K562 (cell line): ENCODE measurements around the gene UBASH3B. TPM values are rescaled to one million over a fixed set of nuclear protein-coding genes. Genes with fewer than 3 reads are reported as not detected.

Experiments used
- ATAC-seq: fragments of 200-7000 bp; cut with Tn5 transposase; 3 replicates; pipeline ENCODE4 v1.9.1; 2020; ENCODE audit warnings: moderate library complexity
- BruUV-seq: library from RNA; stranded (reverse); fragments of 400-500 nt; replicated peaks from 2 replicates; lab custom pipeline; 2021; lab: Mats Ljungman, UMichigan
- CTCF ChIA-PET: fragments of 300-600 bp; formaldehyde crosslinking; extraction: SDS; loops from one replicate; lab custom pipeline; 2021; ENCODE audit warnings: low intra/inter-chr PET ratio; lab: Yijun Ruan, JAX
- POLR2A ChIA-PET: fragments of 300-600, 350-650 bp; sonication (Branson Sonifier 250); formaldehyde crosslinking; extraction: SDS; loops from one replicate; lab custom pipeline; 2021; ENCODE audit warnings: antibody characterized with exemption, inconsistent platforms; lab: Yijun Ruan, JAX
- DNase-seq, 4 experiments: peaks; one replicate each; pipeline versions ENCODE4 v3.0.0 to v3.0.0-alpha.2; 2011 to 2018; ENCODE audit warnings: low spot score in 3 of 4, mixed read lengths in 3 of 4; ENCODE audit errors: extremely low read depth in 1 of 4
- FAIRE-seq: peaks from 2 replicates; lab custom pipeline; 2011; peaks lifted over from hg19 to GRCh38; lab: Jason Lieb, UNC
- H2AFZ ChIP-seq: 2 replicates; pipeline ENCODE4 v1.6.0; 2011; ENCODE audit warnings: low read depth, low read length, control low read depth, inconsistent platforms
- H3K27ac ChIP-seq: fragments of 200-600 bp; 3 replicates; pipeline ENCODE4 v1.8.0; 2011; ENCODE audit warnings: low read depth, mild to moderate bottlenecking, control low read depth, inconsistent platforms, low read length, moderate library complexity, mixed read lengths; ENCODE audit errors: extremely low read depth
- H3K27me3 ChIP-seq, 2 experiments: fragments of 300-600 bp in 1 of 2; 2 replicates in 1 of 2; 3 replicates in 1 of 2; pipeline versions ENCODE4 v1.6.0 to v1.8.0; 2011; ENCODE audit warnings: inconsistent platforms in 2 of 2, low read length in 2 of 2, mild to moderate bottlenecking in 1 of 2, mixed read lengths in 1 of 2, moderate library complexity in 1 of 2; ENCODE audit not compliant: control insufficient read depth in 2 of 2, insufficient read depth in 2 of 2
- H3K36me3 ChIP-seq: fragments of 300-600 bp; 3 replicates; pipeline ENCODE4 v1.8.0; 2011; ENCODE audit warnings: mild to moderate bottlenecking, low read length, inconsistent platforms; ENCODE audit not compliant: control insufficient read depth, insufficient read depth
- H3K4me1 ChIP-seq, 2 experiments: fragments of 200-600 bp in 1 of 2; replicated peaks in 1 of 2; 2 replicates in 1 of 2; 3 replicates in 1 of 2; pipeline versions ENCODE4 v1.5.1 to v1.8.0; 2011; ENCODE audit warnings: inconsistent platforms in 2 of 2, low read length in 2 of 2, mild to moderate bottlenecking in 1 of 2, mixed read lengths in 1 of 2, moderate library complexity in 1 of 2; ENCODE audit not compliant: control insufficient read depth in 2 of 2, insufficient read depth in 2 of 2
- H3K4me2 ChIP-seq: 2 replicates; pipeline ENCODE4 v1.6.1; 2011; ENCODE audit warnings: low read length, control low read depth, inconsistent platforms, mixed read lengths; ENCODE audit not compliant: insufficient read depth
- H3K4me3 ChIP-seq: fragments of 200-600 bp; sonication (generic), shearing (Covaris generic); 2 replicates; pipeline ENCODE4 v1.5.1; 2016; ENCODE audit warnings: control low read depth, inconsistent platforms
- H3K79me2 ChIP-seq: fragments of 200-600 bp; 3 replicates; pipeline ENCODE4 v1.8.0; 2011; ENCODE audit warnings: low read length, inconsistent platforms; ENCODE audit not compliant: control insufficient read depth, insufficient read depth
- H3K9ac ChIP-seq, 2 experiments: 2 replicates each; pipeline versions ENCODE4 v1.6.0 to v1.6.1; 2011; ENCODE audit warnings: low read depth in 2 of 2, low read length in 2 of 2, control low read depth in 1 of 2, inconsistent platforms in 1 of 2, mild to moderate bottlenecking in 1 of 2, mixed read lengths in 1 of 2; ENCODE audit not compliant: insufficient read depth in 1 of 2
- H3K9me1 ChIP-seq: one replicate; pipeline ENCODE4 v1.6.0; 2011; ENCODE audit warnings: inconsistent platforms, mild to moderate bottlenecking, low read length, moderate library complexity; ENCODE audit not compliant: control insufficient read depth, insufficient read depth
- H3K9me3 ChIP-seq: replicated peaks from 2 replicates; pipeline ENCODE4 v1.5.1; 2011; ENCODE audit warnings: low read depth, low read length, inconsistent platforms; ENCODE audit not compliant: control insufficient read depth, insufficient read depth
- H4K20me1 ChIP-seq: replicated peaks from 2 replicates; pipeline ENCODE4 v1.6.1; 2011; ENCODE audit warnings: low read length, inconsistent platforms, mixed read lengths; ENCODE audit not compliant: control insufficient read depth, insufficient read depth
- DNMT1 ChIP-seq: fragments of 450-650 bp; IDR thresholded peaks from 2 replicates; pipeline ENCODE4 v1.6.1; 2016; ENCODE audit warnings: antibody characterized with exemption, mild to moderate bottlenecking
- MAFK ChIP-seq: IDR thresholded peaks from 2 replicates; pipeline ENCODE4 v1.6.1; 2011; ENCODE audit warnings: low read length, improper control_type of control experiment
- NR2F6 ChIP-seq: fragments of 450-650 bp; formaldehyde crosslinking; IDR thresholded peaks from 2 replicates; pipeline ENCODE4 v1.4.0; 2020; ENCODE audit warnings: mild to moderate bottlenecking
- SAFB ChIP-seq: fragments of 200-400 bp; formaldehyde crosslinking; IDR thresholded peaks from 2 replicates; pipeline ENCODE4 v1.6.1; 2017; ENCODE audit warnings: low read depth, low read length, borderline replicate concordance
- SMC3 ChIP-seq: conservative IDR thresholded peaks from 2 replicates; pipeline ENCODE4 v1.6.1; 2011; ENCODE audit warnings: low read depth, low read length, improper control_type of control experiment; ENCODE audit not compliant: insufficient read depth
- SRSF7 ChIP-seq: fragments of 200-400 bp; formaldehyde crosslinking; optimal IDR thresholded peaks from 2 replicates; pipeline ENCODE3; 2017; ENCODE audit warnings: mild to moderate bottlenecking, low read depth, low read length
- WGBS: fragments of 100-300 bp; shearing (Covaris generic); methylation state at CpG from one replicate; pipeline ENCODE4 v1.1.6; 2016; ENCODE audit warnings: low coverage, mixed read lengths; ENCODE audit not compliant: insufficient coverage; ENCODE audit errors: missing lambda C conversion rate; 5-methylcytosine and 5-hydroxymethylcytosine counted together
- in situ Hi-C: fragments of 300-500 bp; cut with MboI; formaldehyde crosslinking; loops from 4 replicates; pipeline ENCODE4 v1.15.0; 2018; ENCODE audit warnings: inconsistent platforms, mixed read lengths
- intact Hi-C: fragments of 100-400 bp; cut with micrococcal nuclease; formaldehyde crosslinking; loops from 2 replicates; pipeline ENCODE4 v1.14.2; 2022
- polyA plus RNA-seq, 8 experiments: library from polyadenylated mRNA; depleted of rRNA in 4 of 8; stranded (reverse) in 5 of 8; unstranded in 3 of 8; fragments of >200 nt; fragmentation: Nextera tagmentation in 2 of 8; fragmentation: Illumina TruSeq in 1 of 8; extraction: Ambion mirVana in 2 of 8; extraction: Trizol in 1 of 8; gene quantifications; 2 replicates each; pipeline versions ENCODE4 v1.2.1 to v1.2.3, GENCODE V29; 2011 to 2014; ENCODE audit warnings: inconsistent platforms in 1 of 8, missing spikeins in 1 of 8
- total RNA-seq, 7 experiments: library from RNA; depleted of rRNA in 6 of 7; stranded (reverse); fragments of >200 nt in 6 of 7; fragmentation: Illumina TruSeq in 2 of 7; extraction: Trizol in 2 of 7; gene quantifications; 2 replicates each; pipeline versions ENCODE4 v1.2.1 to v1.2.3, GENCODE V29; 2011 to 2021; ENCODE audit warnings: low replicate concordance in 1 of 7
- TF ChIP-seq, protein P1 (sequence below): fragments of 200-800 bp; sonication (Bioruptor generic); IDR thresholded peaks from 2 replicates; pipeline ENCODE4 v1.6.1; 2017; ENCODE audit warnings: missing genetic modification characterization, missing compliant biosample characterization
- TF ChIP-seq, protein P2 (sequence below): sonication (generic); formaldehyde crosslinking; IDR thresholded peaks from 2 replicates; pipeline ENCODE4 v1.8.1; 2022; ENCODE audit warnings: missing genetic modification reagents

UBASH3B gene
- total and polyA plus RNA-seq, 9 of the 15 experiments (the other 6 are each of a cell fraction or from before 2014, with no cell fraction given): 0.01 to 0.31 (median 0.08) TPM; not detected in 2

DNA sequence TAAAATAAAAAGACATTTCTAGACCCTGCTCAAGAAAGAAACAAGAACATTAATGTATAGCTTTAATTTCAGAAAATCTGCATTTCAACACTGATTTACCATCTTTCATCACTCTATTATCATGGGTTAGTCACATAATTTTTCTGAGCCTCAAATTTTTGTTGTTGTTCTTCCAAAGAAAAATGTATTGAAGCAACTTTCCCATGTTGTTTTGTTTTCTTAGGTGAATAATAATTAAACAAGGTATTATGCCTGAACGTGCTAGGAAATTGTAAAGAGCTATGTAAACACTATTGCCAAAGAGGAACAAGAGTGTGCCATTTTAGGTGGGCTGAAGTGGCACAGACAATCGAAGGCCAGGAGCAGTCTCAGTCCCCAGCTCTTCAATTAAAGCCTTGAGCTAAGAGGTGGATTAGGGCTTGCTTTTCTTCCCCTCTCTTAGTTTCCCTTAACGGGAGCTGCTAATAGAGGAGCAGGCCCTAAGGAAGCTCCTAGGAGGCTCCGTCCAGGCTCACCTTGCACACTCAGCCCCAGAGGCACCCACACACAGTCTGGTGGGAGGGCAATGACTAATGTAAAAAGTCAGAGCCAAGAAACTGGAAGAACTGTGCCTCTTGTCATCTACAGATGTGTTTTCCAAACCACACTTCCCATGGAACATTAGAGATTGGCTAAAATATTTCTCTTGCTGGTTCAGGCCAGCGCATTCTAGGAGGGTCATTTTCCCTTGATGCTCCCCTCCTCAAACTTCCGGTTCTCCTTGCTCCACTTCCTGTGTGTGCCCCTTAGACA is 8.8 kb upstream of the UBASH3B start:
- FAIRE-seq (no peak), DNase-seq (no peak), ATAC-seq (no peak)
- ChIA-PET CTCF (no interaction called here), POLR2A (interaction anchor here (0.6 to 0.7 kb wide), 2 partner anchors 1276 to 1840 kb away, joined by 3 read pairs; no protein-coding TSS in a partner anchor)
- peaks cover 0 to 10% of the 10 kb centered on the region in 2 experiments; a peak in 2 of 5 replicates for H3K27me3 ChIP-seq
- no peak overlapping the region for H3K4me3 ChIP-seq
- H2AFZ ChIP-seq: no peak overlapping the region
- intact Hi-C loops (no loop called here), in situ Hi-C loops (no loop called here)
- H4K20me1 ChIP-seq: no peaks in the 10 kb centered on the region
- H3K9me3 ChIP-seq: no peaks in the 10 kb centered on the region
- H3K36me3 ChIP-seq: no peaks in the 10 kb centered on the region
- no peaks in the 10 kb centered on the region for H3K9me1 ChIP-seq
- no peak overlapping the region for H3K4me2 ChIP-seq
- H3K79me2 ChIP-seq: no peaks in the 10 kb centered on the region
- WGBS: 2% methylated on average over 6 of the region's 6 CpGs
- no peak overlapping the region for H3K9ac ChIP-seq
- H3K4me1 ChIP-seq: no peaks in the 10 kb centered on the region
- no peak overlapping the region for H3K27ac ChIP-seq
- no peak for TF ChIP-seq SRSF7
- BruUV-seq: no TSS peak

DNA sequence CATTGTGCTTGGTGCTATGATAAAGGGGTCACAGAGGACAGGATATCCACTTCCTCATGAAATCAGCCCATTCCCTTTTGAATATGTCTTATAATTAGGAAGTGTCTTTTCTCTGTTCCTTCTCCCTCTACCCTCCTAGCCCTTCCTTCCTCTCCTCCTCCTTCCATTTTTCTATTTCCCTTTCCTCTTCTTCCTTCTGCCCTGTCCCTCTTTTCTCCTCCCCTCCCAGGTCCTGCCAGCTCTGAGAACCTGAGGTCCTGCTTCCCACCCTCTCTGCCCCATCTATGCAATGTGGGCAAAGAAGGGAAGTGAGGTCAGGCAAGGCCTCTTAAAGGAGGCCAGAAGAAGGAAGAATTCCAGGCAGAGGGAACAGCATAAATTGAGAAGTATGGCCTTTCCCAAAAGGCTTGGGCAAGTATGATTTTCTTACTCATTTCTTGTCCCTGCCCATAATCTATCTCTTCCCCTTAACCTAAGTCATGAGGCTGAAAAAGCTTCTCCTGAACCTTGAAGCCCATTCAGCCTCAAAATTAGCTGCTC is 7.7 kb upstream of the UBASH3B start:
- H3K9me3 ChIP-seq: no peaks in the 10 kb centered on the region
- FAIRE-seq (no peak), DNase-seq (no peak), ATAC-seq (no peak)
- no peak overlapping the region for H2AFZ ChIP-seq
- no peak overlapping the region for H3K27ac ChIP-seq
- TF ChIP-seq SAFB: no peak
- TF ChIP-seq MAFK: no peak
- TF ChIP-seq NR2F6 (CRISPR knock-in tag): no peak
- no peak for TF ChIP-seq SMC3
- TF ChIP-seq, protein P1, sequence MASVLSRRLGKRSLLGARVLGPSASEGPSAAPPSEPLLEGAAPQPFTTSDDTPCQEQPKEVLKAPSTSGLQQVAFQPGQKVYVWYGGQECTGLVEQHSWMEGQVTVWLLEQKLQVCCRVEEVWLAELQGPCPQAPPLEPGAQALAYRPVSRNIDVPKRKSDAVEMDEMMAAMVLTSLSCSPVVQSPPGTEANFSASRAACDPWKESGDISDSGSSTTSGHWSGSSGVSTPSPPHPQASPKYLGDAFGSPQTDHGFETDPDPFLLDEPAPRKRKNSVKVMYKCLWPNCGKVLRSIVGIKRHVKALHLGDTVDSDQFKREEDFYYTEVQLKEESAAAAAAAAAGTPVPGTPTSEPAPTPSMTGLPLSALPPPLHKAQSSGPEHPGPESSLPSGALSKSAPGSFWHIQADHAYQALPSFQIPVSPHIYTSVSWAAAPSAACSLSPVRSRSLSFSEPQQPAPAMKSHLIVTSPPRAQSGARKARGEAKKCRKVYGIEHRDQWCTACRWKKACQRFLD (CRISPR knock-in tag): no peak
- TF ChIP-seq DNMT1: no peak
- TF ChIP-seq, protein P2, sequence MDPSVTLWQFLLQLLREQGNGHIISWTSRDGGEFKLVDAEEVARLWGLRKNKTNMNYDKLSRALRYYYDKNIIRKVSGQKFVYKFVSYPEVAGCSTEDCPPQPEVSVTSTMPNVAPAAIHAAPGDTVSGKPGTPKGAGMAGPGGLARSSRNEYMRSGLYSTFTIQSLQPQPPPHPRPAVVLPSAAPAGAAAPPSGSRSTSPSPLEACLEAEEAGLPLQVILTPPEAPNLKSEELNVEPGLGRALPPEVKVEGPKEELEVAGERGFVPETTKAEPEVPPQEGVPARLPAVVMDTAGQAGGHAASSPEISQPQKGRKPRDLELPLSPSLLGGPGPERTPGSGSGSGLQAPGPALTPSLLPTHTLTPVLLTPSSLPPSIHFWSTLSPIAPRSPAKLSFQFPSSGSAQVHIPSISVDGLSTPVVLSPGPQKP (CRISPR knock-in tag): no peak
- no peaks in the 10 kb centered on the region for H3K9me1 ChIP-seq
- H3K36me3 ChIP-seq: no peaks in the 10 kb centered on the region
- H3K79me2 ChIP-seq: no peaks in the 10 kb centered on the region
- no peak overlapping the region for H3K9ac ChIP-seq
- intact Hi-C loops: no loop called here
- ChIA-PET POLR2A (interaction anchor here (0.6 to 0.7 kb wide), 3 partner anchors 404 to 1842 kb away, joined by 3 read pairs; no protein-coding TSS in a partner anchor), CTCF (no interaction called here)
- no peak overlapping the region for H3K4me2 ChIP-seq
- H4K20me1 ChIP-seq: no peaks in the 10 kb centered on the region
- H3K4me3 ChIP-seq: no peak overlapping the region
- BruUV-seq: no TSS peak
- in situ Hi-C loops: no loop called here
- no peaks in the 10 kb centered on the region for H3K4me1 ChIP-seq
- peaks cover 0 to 4% of the 10 kb centered on the region in 2 experiments; a peak in 2 of 5 replicates for H3K27me3 ChIP-seq
